C4-2B (cell line): Measurements from ENCODE around the gene PNCK.
A peak's percentile ranks its signal among the peaks of the same experiment; 100 is the strongest.

Source experiments
- H3K27ac ChIP-seq: fragments of 450-650 bp; 2 replicates; pipeline ENCODE4 v1.5.1; 2017
- CTCF ChIP-seq: fragments of 450-650 bp; conservative IDR thresholded peaks from 2 replicates; pipeline ENCODE4 v1.5.1; 2017; ENCODE audit warnings: mild to moderate bottlenecking
- ZFX ChIP-seq: fragments of 450-650 bp; IDR thresholded peaks from 2 replicates; pipeline ENCODE4 v1.6.1; 2017

Gene PNCK

DNA sequence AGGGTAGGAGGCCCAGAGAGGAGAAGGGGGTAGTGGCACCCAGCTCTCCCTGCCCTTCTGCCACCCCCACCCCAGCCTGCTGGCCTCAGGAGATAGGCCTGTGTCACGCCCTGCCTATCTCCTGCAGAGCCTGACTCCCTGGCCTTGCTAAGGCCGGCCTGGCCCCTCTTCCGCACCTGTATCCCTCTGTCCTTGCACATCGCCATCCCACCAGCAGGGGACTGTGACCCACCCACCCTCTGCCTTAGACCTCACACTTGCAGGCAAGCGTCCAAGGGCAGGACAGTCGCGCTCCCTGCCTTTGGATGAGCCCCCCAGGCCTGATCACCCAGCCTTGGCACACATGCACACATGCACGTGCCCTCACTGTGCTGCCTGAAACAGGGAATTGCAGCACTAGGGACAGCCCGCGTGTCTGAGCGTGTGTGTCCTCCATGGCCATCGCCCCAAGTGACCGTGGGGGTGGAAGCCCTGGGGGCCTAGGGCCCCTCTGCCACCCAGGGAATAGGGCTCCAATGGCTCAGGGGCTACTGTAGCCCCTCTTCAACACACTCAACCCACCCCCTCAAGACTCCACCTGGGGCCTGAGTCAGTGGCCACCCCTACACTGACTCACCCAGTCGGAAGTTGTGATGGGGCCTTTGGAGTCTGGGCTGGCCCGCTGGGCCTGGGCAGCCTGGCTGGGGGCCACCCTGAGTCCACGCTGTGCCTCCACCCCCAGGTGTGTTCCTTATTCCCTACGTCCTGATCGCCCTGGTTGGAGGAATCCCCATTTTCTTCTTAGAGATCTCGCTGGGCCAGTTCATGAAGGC, 16.2 kb upstream of the PNCK start:
- no peak for TF ChIP-seq CTCF
- no peak for TF ChIP-seq ZFX
- peak overlapping the region; percentile 78 for H3K27ac ChIP-seq

GRCh38 chrX:153688911-153689590, 15.4 kb upstream of the PNCK start:
- TF ChIP-seq ZFX: no peak
- no peak for TF ChIP-seq CTCF
- peak overlapping the region; percentile 78 for H3K27ac ChIP-seq

- peak overlapping the region; percentile 78 for H3K27ac ChIP-seq
- TF ChIP-seq ZFX (no peak), CTCF (no peak)
Observed at GRCh38 chrX:153688506-153688905, 14.9 kb upstream of the PNCK start.

GRCh38 chrX:153688071-153688470, 14.5 kb upstream of the PNCK start:
- TF ChIP-seq ZFX: no peak
- no peak for TF ChIP-seq CTCF
- H3K27ac ChIP-seq: peak overlapping the region; percentile 78; the same call in 1 of the 2 replicates

DNA sequence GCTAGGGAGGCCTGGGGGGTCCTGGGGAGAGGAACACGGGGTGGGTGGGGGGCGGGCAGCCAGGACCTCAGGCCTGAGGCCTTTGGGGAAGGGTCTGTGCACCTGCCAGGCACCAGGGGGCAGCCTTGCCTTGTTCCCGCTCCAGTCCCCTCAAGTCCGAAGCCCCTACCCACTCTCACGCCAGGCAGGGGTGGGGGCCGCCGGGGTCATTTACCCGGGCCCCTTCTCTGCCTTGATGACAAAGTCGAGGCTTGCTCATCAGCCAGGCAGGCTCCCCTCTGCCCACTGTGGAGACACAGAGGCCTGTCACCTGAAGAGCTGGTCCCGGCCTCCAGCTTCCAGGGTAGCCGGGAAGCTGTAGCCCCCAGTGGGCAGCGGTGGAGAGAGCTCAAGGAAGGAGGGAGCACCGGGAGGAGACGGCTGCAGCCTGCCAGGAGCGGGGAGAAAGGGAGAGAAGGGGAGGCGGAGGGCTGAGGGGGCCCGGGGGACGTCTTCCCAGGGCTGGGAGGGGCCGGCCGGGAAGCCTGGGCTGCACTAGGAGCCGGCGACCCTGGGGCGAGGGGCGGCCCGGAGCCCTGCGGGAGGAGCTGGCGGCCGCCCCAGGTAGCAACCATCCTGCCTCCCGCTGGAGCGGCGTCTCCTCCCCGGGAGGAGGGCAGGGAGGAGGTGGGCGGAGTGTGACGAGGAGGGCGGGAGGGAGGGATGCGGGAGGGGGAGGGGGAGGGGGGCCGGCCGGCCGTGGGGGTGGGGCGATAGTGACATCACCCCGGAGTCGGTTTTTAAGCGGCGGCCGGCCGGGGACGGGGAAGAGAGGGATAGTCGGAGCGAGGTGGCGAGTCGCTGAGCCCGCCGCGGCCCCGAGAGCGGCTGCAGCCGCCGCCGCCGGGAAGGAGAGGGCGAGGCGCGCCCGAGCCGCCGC, 13.8 kb upstream of the PNCK start, which contains the start of gene SLC6A8:
Gene SLC6A8, plus strand, starts transcription at position 806 of the 919 bp plus-strand sequence. CDS start 649 bp downstream, outside the sequence.
- TF ChIP-seq CTCF: peak; percentile 25
- TF ChIP-seq ZFX: no peak
- H3K27ac ChIP-seq: peak within 1 kb of the TSS; percentile 78

DNA sequence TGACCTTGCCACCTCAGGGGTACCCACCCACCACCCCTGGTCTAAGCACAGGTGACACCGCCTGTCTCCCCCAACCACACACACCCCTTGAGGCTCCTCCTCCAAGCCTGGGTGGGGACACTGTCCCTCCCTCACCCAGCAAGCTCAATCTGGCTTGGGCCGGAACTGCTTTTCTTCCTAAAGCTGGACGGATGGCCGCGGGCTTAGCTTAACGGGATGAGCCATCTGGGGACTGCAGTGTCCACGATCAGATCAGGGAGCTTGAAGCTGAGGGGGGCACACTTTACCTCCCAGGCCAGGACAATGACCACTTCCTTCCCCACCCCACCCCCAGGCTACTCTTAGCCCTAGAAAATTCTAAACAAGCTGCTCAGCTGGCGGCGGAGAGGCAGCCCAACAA, 13.1 kb upstream of the PNCK start:
- H3K27ac ChIP-seq: no peak overlapping the region
- TF ChIP-seq CTCF (no peak), ZFX (no peak)
